Measurements from ENCODE around the gene VWA3B. TPM values are rescaled to one million over a fixed set of nuclear protein-coding genes. Genes with fewer than 3 reads are reported as not detected.
"Not testable (repeated sequence)": the region's sequence is repeated elsewhere in the genome, so short reads cannot be mapped to it uniquely, and the experiment has no call there.

VWA3B gene
- total RNA-seq, 2 experiments from 2014 or later: not detected

- no peaks in the 10 kb centered on the region for H3K36me3 Mint-ChIP-seq (ENCODE audit: low read depth)
- ATAC-seq: no peak
- no peaks in the 10 kb centered on the region for H3K4me1 Mint-ChIP-seq (ENCODE audit: low read depth)
- H3K9me3 Mint-ChIP-seq (ENCODE audit: insufficient read depth): peaks cover 4% of the 10 kb centered on the region
- H3K27ac Mint-ChIP-seq: no peak overlapping the region
- ChIA-PET POLR2A (no interaction called here), CTCF (interaction anchor here (0.6 kb wide), 1 partner anchor 295 kb away, joined by 3 read pairs; no protein-coding TSS in a partner anchor)
- H3K27me3 Mint-ChIP-seq (ENCODE audit: low read depth): peaks cover 12% of the 10 kb centered on the region
- no peak overlapping the region for H3K4me3 Mint-ChIP-seq
- no peak for DNase-seq
Measured at GRCh38 chr2:98314251-98314650, 227.3 kb downstream of the VWA3B start.

GRCh38 chr2:98315957-98316356, 229.0 kb downstream of the VWA3B start:
- ATAC-seq (no peak), DNase-seq (no peak)
- Mint-ChIP-seq H3K9me3 (ENCODE audit: insufficient read depth) (peaks cover 16% of the 10 kb centered on the region), H3K4me1 (ENCODE audit: low read depth) (no peaks in the 10 kb centered on the region), H3K36me3 (ENCODE audit: low read depth) (peaks cover 3% of the 10 kb centered on the region), H3K27me3 (ENCODE audit: low read depth) (peaks cover 9% of the 10 kb centered on the region), H3K27ac (no peak overlapping the region), H3K4me3 (no peak overlapping the region)
- CTCF ChIA-PET: no interaction called here
- POLR2A ChIA-PET: no interaction called here

- Mint-ChIP-seq H3K4me1 (ENCODE audit: low read depth) (no peaks in the 10 kb centered on the region), H3K27me3 (ENCODE audit: low read depth) (peaks cover 12% of the 10 kb centered on the region), H3K27ac (no peak overlapping the region), H3K36me3 (ENCODE audit: low read depth) (peaks cover 3% of the 10 kb centered on the region), H3K4me3 (no peak overlapping the region), H3K9me3 (ENCODE audit: insufficient read depth) (peaks cover 16% of the 10 kb centered on the region)
- ATAC-seq: no peak
- no peak for DNase-seq
- ChIA-PET POLR2A (no interaction called here), CTCF (no interaction called here)
Measured at GRCh38 chr2:98317214-98317613, 230.2 kb downstream of the VWA3B start.

- H3K4me1 Mint-ChIP-seq (ENCODE audit: low read depth); DNase-seq; POLR2A ChIA-PET; ATAC-seq; CTCF ChIA-PET; H3K4me3 Mint-ChIP-seq; H3K36me3 Mint-ChIP-seq (ENCODE audit: low read depth); H3K27ac Mint-ChIP-seq: not testable (repeated sequence)
- Mint-ChIP-seq H3K27me3 (ENCODE audit: low read depth) (peaks cover 15% of the 10 kb centered on the region), H3K9me3 (ENCODE audit: insufficient read depth) (peaks cover 24% of the 10 kb centered on the region)
Measured at GRCh38 chr2:98320171-98320570, 233.2 kb downstream of the VWA3B start.

GRCh38 chr2:98324181-98324580, 237.2 kb downstream of the VWA3B start:
- peaks cover 24% of the 10 kb centered on the region for H3K27me3 Mint-ChIP-seq (ENCODE audit: low read depth)
- peaks cover 20% of the 10 kb centered on the region for H3K9me3 Mint-ChIP-seq (ENCODE audit: insufficient read depth)
- no peak overlapping the region for H3K4me3 Mint-ChIP-seq
- H3K4me1 Mint-ChIP-seq (ENCODE audit: low read depth): no peaks in the 10 kb centered on the region
- CTCF ChIA-PET: no interaction called here
- POLR2A ChIA-PET: no interaction called here
- no peak for DNase-seq
- no peak overlapping the region for H3K27ac Mint-ChIP-seq
- H3K36me3 Mint-ChIP-seq (ENCODE audit: low read depth): peaks cover 3% of the 10 kb centered on the region
- no peak for ATAC-seq

- ChIA-PET CTCF (no interaction called here), POLR2A (no interaction called here)
- no peak for DNase-seq
- Mint-ChIP-seq H3K36me3 (ENCODE audit: low read depth) (no peaks in the 10 kb centered on the region), H3K9me3 (ENCODE audit: insufficient read depth) (peaks cover 8% of the 10 kb centered on the region), H3K27me3 (ENCODE audit: low read depth) (peaks cover 17% of the 10 kb centered on the region), H3K4me3 (no peak overlapping the region), H3K4me1 (ENCODE audit: low read depth) (no peaks in the 10 kb centered on the region), H3K27ac (no peak overlapping the region)
- no peak for ATAC-seq
Measured at GRCh38 chr2:98327776-98328175, 240.8 kb downstream of the VWA3B start.

GRCh38 chr2:98329549-98329948, 242.6 kb downstream of the VWA3B start:
- ChIA-PET POLR2A (no interaction called here), CTCF (no interaction called here)
- Mint-ChIP-seq H3K27ac (no peak overlapping the region), H3K27me3 (ENCODE audit: low read depth) (peaks cover 12% of the 10 kb centered on the region), H3K4me3 (no peak overlapping the region), H3K4me1 (ENCODE audit: low read depth) (no peaks in the 10 kb centered on the region), H3K36me3 (ENCODE audit: low read depth) (no peaks in the 10 kb centered on the region), H3K9me3 (ENCODE audit: insufficient read depth) (no peaks in the 10 kb centered on the region)
- no peak for DNase-seq
- ATAC-seq: no peak

- Mint-ChIP-seq H3K36me3 (ENCODE audit: low read depth) (no peaks in the 10 kb centered on the region), H3K4me1 (ENCODE audit: low read depth) (no peaks in the 10 kb centered on the region), H3K27me3 (ENCODE audit: low read depth) (peaks cover 17% of the 10 kb centered on the region), H3K9me3 (ENCODE audit: insufficient read depth) (no peaks in the 10 kb centered on the region), H3K27ac (no peak overlapping the region), H3K4me3 (no peak overlapping the region)
- ATAC-seq (no peak), DNase-seq (no peak)
- CTCF ChIA-PET: no interaction called here
- POLR2A ChIA-PET: no interaction called here
Measured at GRCh38 chr2:98332989-98333388, 246.0 kb downstream of the VWA3B start.

GRCh38 chr2:98333922-98334321, 247.0 kb downstream of the VWA3B start:
- ATAC-seq (no peak), DNase-seq (no peak)
- H3K9me3 Mint-ChIP-seq (ENCODE audit: insufficient read depth): no peaks in the 10 kb centered on the region
- H3K27ac Mint-ChIP-seq: no peak overlapping the region
- ChIA-PET CTCF (no interaction called here), POLR2A (no interaction called here)
- H3K36me3 Mint-ChIP-seq (ENCODE audit: low read depth): no peaks in the 10 kb centered on the region
- H3K27me3 Mint-ChIP-seq (ENCODE audit: low read depth): peaks cover 15% of the 10 kb centered on the region
- no peak overlapping the region for H3K4me3 Mint-ChIP-seq
- H3K4me1 Mint-ChIP-seq (ENCODE audit: low read depth): no peaks in the 10 kb centered on the region

GRCh38 chr2:98334439-98335078, 247.6 kb downstream of the VWA3B start:
- Mint-ChIP-seq H3K4me1 (ENCODE audit: low read depth) (no peaks in the 10 kb centered on the region), H3K9me3 (ENCODE audit: insufficient read depth) (no peaks in the 10 kb centered on the region), H3K36me3 (ENCODE audit: low read depth) (no peaks in the 10 kb centered on the region), H3K27ac (no peak overlapping the region), H3K27me3 (ENCODE audit: low read depth) (peaks cover 15% of the 10 kb centered on the region), H3K4me3 (no peak overlapping the region)
- POLR2A ChIA-PET: no interaction called here
- DNase-seq (no peak), ATAC-seq (no peak)
- CTCF ChIA-PET: no interaction called here

GRCh38 chr2:98335271-98335670, 248.3 kb downstream of the VWA3B start:
- Mint-ChIP-seq H3K27me3 (ENCODE audit: low read depth) (peaks cover 15% of the 10 kb centered on the region), H3K4me3 (no peak overlapping the region), H3K36me3 (ENCODE audit: low read depth) (no peaks in the 10 kb centered on the region), H3K4me1 (ENCODE audit: low read depth) (no peaks in the 10 kb centered on the region), H3K9me3 (ENCODE audit: insufficient read depth) (no peaks in the 10 kb centered on the region), H3K27ac (no peak overlapping the region)
- POLR2A ChIA-PET: no interaction called here
- no peak for ATAC-seq
- no peak for DNase-seq
- CTCF ChIA-PET: no interaction called here

- H3K27ac Mint-ChIP-seq: no peak overlapping the region
- H3K9me3 Mint-ChIP-seq (ENCODE audit: insufficient read depth): no peaks in the 10 kb centered on the region
- DNase-seq: no peak
- H3K4me1 Mint-ChIP-seq (ENCODE audit: low read depth): peaks cover 1% of the 10 kb centered on the region
- ChIA-PET POLR2A (no interaction called here), CTCF (no interaction called here)
- ATAC-seq: no peak
- H3K4me3 Mint-ChIP-seq: no peak overlapping the region
- peaks cover 32% of the 10 kb centered on the region for H3K27me3 Mint-ChIP-seq (ENCODE audit: low read depth)
- peaks cover 1% of the 10 kb centered on the region for H3K36me3 Mint-ChIP-seq (ENCODE audit: low read depth)
Measured at GRCh38 chr2:98341241-98341640, 254.3 kb downstream of the VWA3B start.

- Mint-ChIP-seq H3K36me3 (ENCODE audit: low read depth) (peaks cover 3% of the 10 kb centered on the region), H3K4me1 (ENCODE audit: low read depth) (peaks cover 14% of the 10 kb centered on the region), H3K27me3 (ENCODE audit: low read depth) (peaks cover 40% of the 10 kb centered on the region), H3K4me3 (no peak overlapping the region), H3K9me3 (ENCODE audit: insufficient read depth) (no peaks in the 10 kb centered on the region), H3K27ac (no peak overlapping the region)
- ATAC-seq (no peak), DNase-seq (no peak)
- POLR2A ChIA-PET: no interaction called here
- CTCF ChIA-PET: no interaction called here
Measured at GRCh38 chr2:98343285-98343684, 256.3 kb downstream of the VWA3B start.
